OCI-M1 (cell line): ENCODE data around the gene THSD8.
"Not testable (repeated sequence)": the region's sequence is repeated elsewhere in the genome, so short reads cannot be mapped to it uniquely, and the experiment has no call there.

ENCODE experiments used
- DNase-seq: peaks from one replicate; lab custom pipeline; 2025; lab: John Stamatoyannopoulos, UW

The THSD8 gene

GRCh38 chr19:12792051-12792852 is 9.6 kb upstream of the THSD8 start:
- DNase-seq = peak; percentile 78

- peak; percentile 68 for DNase-seq
These were observed 9.0 kb upstream of the THSD8 start for GRCh38 chr19:12792853-12793289.

- DNase-seq = peak; percentile 92
These were observed 8.3 kb upstream of the THSD8 start for GRCh38 chr19:12793290-12794195.

GRCh38 chr19:12794196-12794941 is 7.5 kb upstream of the THSD8 start:
- DNase-seq = no peak

GRCh38 chr19:12794971-12795381 is 6.9 kb upstream of the THSD8 start:
- no peak for DNase-seq

GRCh38 chr19:12796146-12797071 is 5.5 kb upstream of the THSD8 start:
- peak; percentile 83 for DNase-seq

GRCh38 chr19:12797141-12797587 is 4.7 kb upstream of the THSD8 start:
- no peak for DNase-seq

GRCh38 chr19:12797607-12798006 is 4.3 kb upstream of the THSD8 start:
- DNase-seq = not testable (repeated sequence)

GRCh38 chr19:12799742-12800465 is 2.0 kb upstream of the THSD8 start:
- no peak for DNase-seq

GRCh38 chr19:12800466-12800770 is 1.5 kb upstream of the THSD8 start:
- no peak for DNase-seq

- DNase-seq = peak; percentile 15
These were observed 875 bp upstream of the THSD8 start for GRCh38 chr19:12800923-12801465.

GRCh38 chr19:12802267-12803106 is 618 bp downstream of the THSD8 start:
- no peak for DNase-seq

- no peak for DNase-seq
These were observed 2.2 kb downstream of the THSD8 start for GRCh38 chr19:12804051-12804450.

GRCh38 chr19:12806242-12807081 is 4.6 kb downstream of the THSD8 start, which contains the start of gene RNASEH2A:
TSS of gene RNASEH2A (plus strand) at chr19:12806584. CDS start at chr19:12806674, 90 bp downstream.
- DNase-seq = peak; percentile 89

GRCh38 chr19:12815088-12815487 is 13.2 kb downstream of the THSD8 start:
- DNase-seq = no peak

- DNase-seq = not testable (repeated sequence)
These were observed 15.3 kb downstream of the THSD8 start for GRCh38 chr19:12817188-12817587.

- not testable (repeated sequence) for DNase-seq
These were observed 15.9 kb downstream of the THSD8 start for GRCh38 chr19:12817810-12818209.

GRCh38 chr19:12821761-12822160 is 19.9 kb downstream of the THSD8 start:
- no peak for DNase-seq
